ENCODE data around the gene DCDC1. TPM values are rescaled to one million over a fixed set of nuclear protein-coding genes. Genes with fewer than 3 reads are reported as not detected.
"Not testable (repeated sequence)": the region's sequence is repeated elsewhere in the genome, so short reads cannot be mapped to it uniquely, and the experiment has no call there.

DCDC1 gene
- total RNA-seq, 1 donor from 2014 or later = 0.21 TPM

GRCh38 chr11:31326470-31327148 lies 42.9 kb downstream of the DCDC1 start:
- no peaks in the 10 kb centered on the region for H3K27me3 ChIP-seq (ENCODE audit: control insufficient read depth, insufficient read depth, low read length)

GRCh38 chr11:31325160-31325559 lies 44.4 kb downstream of the DCDC1 start:
- Histone ChIP-seq H3K27me3 (ENCODE audit: control insufficient read depth, insufficient read depth, low read length) (no peaks in the 10 kb centered on the region), H3K4me3 (ENCODE audit: low read depth, low read length) (no peak overlapping the region), H3K36me3 (ENCODE audit: control insufficient read depth, insufficient read depth, low read length) (no peaks in the 10 kb centered on the region)
- peak; percentile 43 for DNase-seq (ENCODE audit: low read depth)
- TF ChIP-seq CTCF (IDR thresholded peaks at IDR 0.05; ENCODE audit: insufficient read depth, low read length, poor library complexity, severe bottlenecking) = no peak

More at GRCh38 chr11:31326470-31327148, 42.9 kb downstream of the DCDC1 start:
- TF ChIP-seq CTCF (IDR thresholded peaks at IDR 0.05; ENCODE audit: insufficient read depth, low read length, poor library complexity, severe bottlenecking) = no peak
- no peak overlapping the region for H3K4me3 ChIP-seq (ENCODE audit: low read depth, low read length)
- no peak for DNase-seq (ENCODE audit: low read depth)
- no peaks in the 10 kb centered on the region for H3K36me3 ChIP-seq (ENCODE audit: control insufficient read depth, insufficient read depth, low read length)

- no peak for DNase-seq (ENCODE audit: low read depth)
Observed at GRCh38 chr11:31323145-31323544, 46.4 kb downstream of the DCDC1 start.

GRCh38 chr11:31321494-31321893 lies 48.0 kb downstream of the DCDC1 start:
- H3K36me3 ChIP-seq (ENCODE audit: control insufficient read depth, insufficient read depth, low read length); H3K4me3 ChIP-seq (ENCODE audit: low read depth, low read length); DNase-seq (ENCODE audit: low read depth); H3K27me3 ChIP-seq (ENCODE audit: control insufficient read depth, insufficient read depth, low read length): not testable (repeated sequence)

More at GRCh38 chr11:31323145-31323544, 46.4 kb downstream of the DCDC1 start:
- Histone ChIP-seq H3K4me3 (ENCODE audit: low read depth, low read length) (no peak overlapping the region), H3K27me3 (ENCODE audit: control insufficient read depth, insufficient read depth, low read length) (no peaks in the 10 kb centered on the region), H3K36me3 (ENCODE audit: control insufficient read depth, insufficient read depth, low read length) (no peaks in the 10 kb centered on the region)
- TF ChIP-seq CTCF (IDR thresholded peaks at IDR 0.05; ENCODE audit: insufficient read depth, low read length, poor library complexity, severe bottlenecking) = no peak

GRCh38 chr11:31303644-31304180 lies 65.8 kb downstream of the DCDC1 start:
- no peak for TF ChIP-seq CTCF (IDR thresholded peaks at IDR 0.05; ENCODE audit: insufficient read depth, low read length, poor library complexity, severe bottlenecking)
- H3K36me3 ChIP-seq (ENCODE audit: control insufficient read depth, insufficient read depth, low read length) = no peaks in the 10 kb centered on the region
- no peak overlapping the region for H3K4me3 ChIP-seq (ENCODE audit: low read depth, low read length)
- no peaks in the 10 kb centered on the region for H3K27me3 ChIP-seq (ENCODE audit: control insufficient read depth, insufficient read depth, low read length)
- DNase-seq (ENCODE audit: low read depth) = no peak

GRCh38 chr11:31301549-31302510 lies 67.7 kb downstream of the DCDC1 start:
- Histone ChIP-seq H3K4me3 (ENCODE audit: low read depth, low read length) (no peak overlapping the region), H3K27me3 (ENCODE audit: control insufficient read depth, insufficient read depth, low read length) (no peaks in the 10 kb centered on the region), H3K36me3 (ENCODE audit: control insufficient read depth, insufficient read depth, low read length) (no peaks in the 10 kb centered on the region)
- DNase-seq (ENCODE audit: low read depth) = no peak
- TF ChIP-seq CTCF (IDR thresholded peaks at IDR 0.05; ENCODE audit: insufficient read depth, low read length, poor library complexity, severe bottlenecking) = no peak
